Right renal cortex interstitium (tissue), 3 donors: ENCODE data around the gene ADCYAP1R1. TPM values are rescaled to one million over a fixed set of nuclear protein-coding genes. Genes with fewer than 3 reads are reported as not detected.

ENCODE experiments used
- DNase-seq, 3 donors: peaks; one replicate each; pipeline ENCODE4 v3.0.0-alpha.2; 2013; ENCODE audit warnings: low read depth in 3 of 3, low spot score in 2 of 3
- polyA plus RNA-seq, 3 donors: library from polyadenylated mRNA; unstranded; fragments of 120-200 nt; gene quantifications; one replicate each; pipeline ENCODE4 v1.2.1, GENCODE V29; 2013; ENCODE audit not compliant: insufficient read length in 3 of 3

ADCYAP1R1 gene
- polyA plus RNA-seq, 3 donors: 0.69 to 1.2 (median 0.89) TPM

DNA sequence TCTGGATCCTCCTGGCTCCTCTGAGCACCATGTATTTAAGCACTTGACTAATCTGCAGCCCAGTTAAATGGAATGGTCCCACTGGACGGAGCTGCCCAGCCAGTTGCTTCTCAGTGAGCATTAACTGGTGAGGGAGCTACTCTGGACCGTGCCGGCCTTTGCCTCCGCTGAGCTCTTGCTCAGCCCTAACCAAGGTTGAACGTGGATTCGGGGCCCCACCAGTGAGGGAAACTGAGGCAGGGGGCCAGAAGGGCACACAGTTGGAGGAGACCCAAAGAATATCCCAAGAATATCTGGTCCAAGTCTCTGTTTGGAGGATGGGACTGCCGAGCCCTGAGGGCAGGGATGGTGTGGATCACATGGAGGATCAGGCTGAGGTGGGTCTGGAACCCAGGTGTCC is 13.7 kb downstream of the ADCYAP1R1 start:
- no peak for DNase-seq

DNA sequence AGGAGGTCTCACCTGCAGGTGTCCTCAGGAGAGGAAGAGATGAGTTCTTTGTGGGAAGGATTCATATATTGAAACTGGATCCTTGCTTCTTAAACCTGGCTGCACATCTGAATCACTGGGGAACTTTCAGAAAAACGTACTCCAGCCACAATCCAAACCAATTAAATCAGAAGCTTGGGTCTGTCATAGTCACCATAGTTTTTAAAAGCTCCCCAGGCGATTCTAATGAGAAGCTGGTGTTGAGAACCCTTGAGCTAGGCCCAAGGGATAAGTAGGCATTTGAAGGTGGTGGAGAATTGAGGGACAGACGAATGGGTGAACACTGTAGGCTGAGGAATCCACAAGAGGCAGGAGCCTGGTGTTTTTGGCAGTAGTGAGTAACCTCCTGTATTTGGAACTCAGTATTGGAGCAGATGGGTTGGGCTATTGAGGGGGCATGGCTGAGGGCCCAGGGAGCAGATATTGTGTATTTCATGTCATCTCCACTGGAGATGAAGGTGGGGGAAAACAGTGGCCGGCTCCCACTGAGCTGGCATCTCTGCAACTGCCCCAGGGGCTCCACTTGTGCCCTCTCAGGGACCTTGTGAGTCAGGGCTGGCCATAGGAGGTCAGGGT is 14.5 kb downstream of the ADCYAP1R1 start:
- no peak for DNase-seq

DNA sequence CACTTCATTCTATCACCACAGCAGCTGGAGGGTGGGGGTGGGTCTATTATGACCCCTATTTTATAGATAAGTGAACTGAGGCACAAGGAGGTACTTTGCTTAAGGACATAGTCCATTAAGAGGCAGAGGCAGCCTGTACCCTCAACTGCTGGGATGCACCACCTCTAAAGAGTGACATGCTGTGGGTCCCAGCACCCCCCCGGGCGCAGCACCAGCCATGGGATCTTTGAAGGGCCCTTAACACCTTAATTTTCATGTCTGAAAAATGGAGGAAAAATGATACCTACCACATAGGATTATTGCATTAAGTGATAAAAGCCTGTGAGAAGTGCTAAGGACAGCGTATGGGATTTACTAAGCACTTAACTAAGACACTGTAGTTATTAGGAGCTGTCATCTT is 15.4 kb downstream of the ADCYAP1R1 start:
- no peak for DNase-seq

DNA sequence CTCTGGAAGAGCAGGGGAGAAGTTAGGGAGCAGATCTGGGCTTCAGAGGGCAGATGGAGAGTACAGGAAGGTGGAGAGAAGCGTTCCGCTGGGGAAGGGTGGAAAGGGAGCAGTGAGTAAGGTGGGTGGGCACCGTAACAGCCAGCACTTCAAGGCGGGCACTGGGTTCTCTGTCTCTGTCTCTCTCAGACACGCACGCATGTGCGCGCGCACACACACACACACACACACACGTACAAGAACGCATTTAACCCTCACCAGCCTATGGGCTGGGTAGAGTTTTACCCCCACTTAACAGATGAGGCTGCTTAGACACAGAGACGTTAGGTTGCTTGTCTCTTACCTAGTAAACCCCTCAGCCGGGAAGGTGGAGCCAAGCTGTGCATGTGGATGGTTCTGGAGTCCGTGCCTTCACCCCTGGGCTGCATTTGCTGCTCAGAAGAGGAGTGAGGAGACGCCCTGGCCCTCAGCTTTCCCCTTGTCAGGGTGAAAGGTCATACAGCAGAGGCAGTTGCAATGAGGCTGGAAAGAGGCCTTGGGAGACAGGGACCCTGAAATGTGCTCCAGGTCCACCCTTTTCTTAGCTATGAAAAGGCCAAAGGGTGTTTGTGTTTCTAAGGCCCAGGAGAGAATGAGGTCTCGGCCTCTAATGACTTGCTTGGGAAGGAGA is 16.0 kb downstream of the ADCYAP1R1 start:
- DNase-seq: no peak

DNA sequence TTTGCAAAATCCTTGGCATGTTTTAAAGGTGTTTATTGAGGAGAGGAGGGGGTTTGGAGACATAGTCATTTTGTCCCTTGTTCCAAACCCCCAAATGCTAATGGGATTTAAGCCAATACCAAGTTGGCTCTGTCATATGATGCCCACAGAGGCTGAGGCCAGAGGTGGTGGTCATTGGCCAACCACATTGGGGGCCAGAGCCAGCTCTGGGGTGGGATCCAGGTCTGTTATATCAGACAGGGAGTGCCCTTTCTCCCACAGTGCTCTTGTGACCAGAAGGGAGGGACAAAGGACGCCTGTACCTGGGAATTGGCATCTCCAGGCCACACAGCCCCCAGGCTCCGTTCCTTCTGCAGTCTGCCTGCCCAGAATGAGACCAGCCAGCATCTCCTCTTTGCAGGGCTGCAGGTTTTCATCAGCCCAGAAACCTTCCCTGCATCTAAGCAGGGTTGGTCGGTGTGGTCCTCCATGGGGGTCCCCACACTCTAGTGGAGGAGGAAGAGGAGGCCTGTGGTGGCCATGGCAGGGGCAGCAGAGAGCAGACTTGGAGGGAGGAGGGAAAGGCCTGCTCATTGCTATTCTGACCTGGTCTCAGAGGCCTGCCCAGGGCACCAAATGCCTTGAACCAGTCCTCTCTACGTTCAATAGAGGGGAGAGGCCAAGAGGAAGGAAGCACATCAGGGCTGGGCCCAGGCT is 17.9 kb downstream of the ADCYAP1R1 start:
- DNase-seq: no peak

DNA sequence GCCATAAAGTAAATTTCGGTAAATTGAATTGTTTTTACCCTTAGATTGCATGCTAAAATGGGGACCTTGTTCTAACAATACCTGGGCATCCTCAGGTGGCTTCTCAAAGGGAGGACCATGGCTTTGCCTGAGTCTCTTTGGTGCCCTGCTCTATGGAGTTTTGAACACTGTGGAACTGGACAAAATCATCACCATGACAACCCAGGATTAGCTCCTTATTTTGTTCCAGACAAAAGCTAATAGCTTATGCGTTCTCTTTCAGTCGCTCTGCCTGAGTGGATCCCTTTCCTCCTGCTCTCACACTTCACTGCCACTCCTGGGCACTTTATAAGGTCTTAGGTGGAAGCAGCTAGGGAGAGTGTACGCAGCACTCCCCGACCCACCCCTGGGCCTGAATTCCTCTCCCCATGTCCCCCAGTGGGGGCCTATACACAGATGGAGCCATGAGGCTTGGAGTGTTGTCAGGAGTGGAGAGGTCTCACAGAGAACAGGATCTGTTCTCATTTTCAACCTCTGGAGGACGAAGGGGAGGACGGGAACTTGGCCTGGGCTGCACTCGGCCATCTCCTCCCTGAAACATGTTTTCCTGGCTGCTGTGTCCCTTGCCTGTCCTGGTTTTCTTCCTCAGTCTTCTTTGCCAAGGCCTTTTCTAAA is 19.0 kb downstream of the ADCYAP1R1 start:
- no peak for DNase-seq

DNA sequence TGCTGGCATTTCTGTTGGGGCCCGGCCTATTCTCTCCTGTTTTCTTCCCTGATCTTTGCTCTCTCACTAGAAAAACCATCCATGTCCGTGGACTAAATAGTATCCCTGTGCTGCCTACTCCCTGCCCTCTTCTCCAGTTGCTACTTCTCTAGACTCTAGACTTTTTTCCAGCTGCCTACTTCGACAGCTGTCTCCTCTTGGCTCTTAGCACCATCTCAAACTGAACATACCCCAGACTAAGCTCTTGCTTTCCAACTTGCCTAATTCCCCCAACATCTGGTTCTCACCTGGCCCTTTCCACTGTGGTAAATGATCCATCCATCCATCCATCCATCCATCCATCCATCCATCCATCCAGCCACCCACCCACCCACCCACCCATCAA is 19.5 kb downstream of the ADCYAP1R1 start:
- DNase-seq: no peak

DNA sequence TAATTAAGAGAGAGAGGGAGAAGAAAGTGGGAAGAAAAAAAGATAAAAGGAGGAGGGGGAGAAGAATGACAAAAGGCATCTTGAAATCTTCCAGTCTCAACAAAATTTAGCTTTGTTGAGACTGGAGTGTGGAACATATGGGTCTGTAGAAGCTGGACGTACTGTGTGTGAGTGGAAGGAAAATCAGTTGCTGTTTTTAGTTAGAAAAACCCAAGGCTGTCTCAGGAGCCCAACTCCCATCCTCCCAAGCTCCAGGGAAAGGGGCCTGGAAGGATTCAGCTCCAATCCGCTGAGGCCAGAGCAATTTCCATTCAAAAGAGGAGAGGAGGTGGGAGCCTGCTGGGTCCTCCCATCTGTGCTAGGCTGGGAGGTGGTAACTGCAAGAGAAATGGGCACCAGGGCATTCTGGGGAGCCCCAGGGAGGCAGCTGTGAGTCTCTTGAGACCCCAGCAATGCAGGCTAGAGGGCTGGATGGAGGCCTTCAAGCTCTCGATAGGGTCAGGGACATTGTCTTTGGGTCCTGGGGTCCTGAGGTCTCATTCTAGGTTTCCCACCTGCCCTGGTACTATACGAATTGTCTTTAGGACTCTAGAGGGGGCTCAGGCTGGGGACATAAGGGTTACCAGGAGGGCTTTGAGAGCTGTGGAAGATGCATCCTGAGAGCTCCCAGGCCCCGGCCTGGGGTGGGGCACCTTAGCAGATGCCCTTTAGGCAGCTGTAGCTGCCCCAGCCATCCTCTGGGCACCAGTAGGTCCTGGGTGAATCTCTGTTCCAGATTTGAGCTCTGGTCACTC is 21.4 kb downstream of the ADCYAP1R1 start:
- DNase-seq: no peak

DNA sequence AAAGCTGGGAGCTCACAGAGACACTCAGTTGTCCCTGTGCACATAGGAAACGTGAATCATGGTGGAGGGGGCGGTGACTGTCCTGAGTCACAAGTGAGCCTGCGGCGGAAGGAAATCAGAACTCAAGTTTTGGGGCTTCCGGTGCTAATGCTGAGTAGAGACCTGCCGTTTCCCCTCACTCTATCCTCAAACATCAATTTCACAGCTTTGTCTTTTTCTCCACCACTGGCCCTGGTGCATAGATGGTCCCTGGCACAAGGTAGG is 21.9 kb downstream of the ADCYAP1R1 start:
- no peak for DNase-seq

DNA sequence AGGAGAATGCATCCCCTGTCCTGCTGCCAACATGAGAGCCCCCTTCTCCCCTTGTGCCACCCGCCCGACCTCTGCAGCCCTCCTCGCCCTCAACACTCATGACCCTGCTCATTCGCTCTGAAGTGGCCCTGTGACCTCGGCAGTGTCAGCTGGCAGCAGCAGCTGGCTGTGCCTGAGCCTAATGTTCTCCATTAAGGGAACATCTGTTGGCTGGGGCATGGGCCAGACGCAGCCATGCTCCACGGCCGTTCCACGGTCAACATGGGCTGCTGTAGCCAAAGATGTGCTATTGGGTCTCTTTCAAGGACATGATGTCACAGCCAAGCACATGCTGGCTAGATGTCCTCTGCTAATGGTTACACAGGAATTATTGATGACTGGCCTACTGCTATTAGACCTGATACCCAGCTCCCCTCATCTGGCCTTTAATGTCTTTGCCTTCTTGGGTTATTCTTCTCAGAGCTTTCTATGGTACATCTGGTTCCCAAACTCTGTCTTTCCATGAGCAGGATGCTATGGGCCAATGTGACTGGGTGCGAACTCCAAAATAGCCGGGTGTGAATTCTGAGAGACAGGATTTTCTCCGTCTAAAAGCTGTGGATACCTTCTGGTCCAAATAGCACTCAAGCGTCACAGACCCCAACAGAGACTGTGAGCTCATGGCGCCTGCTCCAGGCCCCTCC is 22.4 kb downstream of the ADCYAP1R1 start:
- DNase-seq: no peak

DNA sequence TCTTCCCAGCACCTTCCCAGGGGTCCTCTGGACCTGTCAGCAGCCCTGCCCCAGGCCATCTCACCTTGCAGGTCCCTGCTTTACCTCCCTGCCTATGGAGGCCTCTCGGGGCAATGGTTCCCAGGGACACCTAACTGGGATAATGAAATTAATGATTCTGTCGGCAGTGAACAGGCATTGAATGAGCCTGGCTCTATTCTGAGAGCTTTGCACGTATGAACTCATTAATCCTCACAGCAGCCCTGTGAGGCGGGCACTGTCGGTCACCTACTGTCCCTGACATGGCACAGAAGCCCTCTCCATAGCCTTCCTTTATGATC is 22.9 kb downstream of the ADCYAP1R1 start:
- no peak for DNase-seq

DNA sequence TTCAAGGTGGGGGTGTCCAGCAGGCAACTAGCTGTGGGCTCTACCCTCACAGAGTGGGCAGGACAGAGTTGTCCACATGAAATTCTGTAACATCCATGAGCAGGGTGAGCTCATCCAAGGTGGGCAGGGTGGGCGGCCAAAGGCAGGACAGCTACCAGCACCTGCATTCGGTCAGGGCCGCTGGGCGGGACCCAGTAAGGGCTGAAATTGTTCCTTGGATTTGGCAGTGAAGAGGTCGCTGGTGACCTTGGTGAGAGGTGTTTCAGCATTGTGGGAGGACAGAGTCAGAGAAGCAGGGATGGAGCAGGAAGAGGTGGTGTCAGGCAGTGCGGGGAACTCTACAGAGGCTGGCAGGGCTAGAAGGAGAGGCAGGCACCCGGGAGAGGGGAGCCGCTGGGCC is 23.9 kb downstream of the ADCYAP1R1 start:
- DNase-seq: no peak

DNA sequence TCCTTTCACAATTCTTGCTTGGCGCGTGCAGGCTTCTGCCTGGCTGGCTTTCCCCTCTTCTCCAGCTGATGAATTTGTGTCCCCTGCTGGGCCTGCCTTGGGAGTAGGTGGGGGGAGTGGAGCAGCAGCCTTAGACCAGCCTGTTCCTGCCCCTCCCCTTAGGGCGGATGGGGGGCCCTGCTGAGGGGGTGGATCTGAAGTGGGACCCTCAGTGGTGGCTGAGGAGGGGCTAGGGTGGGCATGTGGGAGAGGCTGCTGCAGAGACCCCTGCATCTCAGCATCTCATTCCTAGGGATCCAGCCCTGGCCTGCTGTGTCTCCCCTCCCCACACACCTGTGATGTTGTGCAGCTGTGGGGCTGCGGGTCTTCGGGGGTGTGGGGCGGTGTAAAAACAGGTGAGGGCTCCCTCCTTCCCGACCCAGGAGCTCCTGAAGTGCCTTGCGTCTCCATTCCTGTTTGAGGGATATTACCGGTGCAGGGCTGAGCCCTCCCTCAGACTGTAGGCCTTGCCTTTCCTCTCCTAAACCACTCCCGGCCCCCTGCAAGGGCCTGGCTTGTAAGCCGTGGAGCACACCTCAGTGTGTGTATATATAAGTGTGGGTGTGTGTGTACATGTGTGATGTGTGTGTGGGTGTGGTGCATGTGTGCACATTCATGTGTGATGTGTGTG is 24.7 kb downstream of the ADCYAP1R1 start:
- DNase-seq: no peak

DNA sequence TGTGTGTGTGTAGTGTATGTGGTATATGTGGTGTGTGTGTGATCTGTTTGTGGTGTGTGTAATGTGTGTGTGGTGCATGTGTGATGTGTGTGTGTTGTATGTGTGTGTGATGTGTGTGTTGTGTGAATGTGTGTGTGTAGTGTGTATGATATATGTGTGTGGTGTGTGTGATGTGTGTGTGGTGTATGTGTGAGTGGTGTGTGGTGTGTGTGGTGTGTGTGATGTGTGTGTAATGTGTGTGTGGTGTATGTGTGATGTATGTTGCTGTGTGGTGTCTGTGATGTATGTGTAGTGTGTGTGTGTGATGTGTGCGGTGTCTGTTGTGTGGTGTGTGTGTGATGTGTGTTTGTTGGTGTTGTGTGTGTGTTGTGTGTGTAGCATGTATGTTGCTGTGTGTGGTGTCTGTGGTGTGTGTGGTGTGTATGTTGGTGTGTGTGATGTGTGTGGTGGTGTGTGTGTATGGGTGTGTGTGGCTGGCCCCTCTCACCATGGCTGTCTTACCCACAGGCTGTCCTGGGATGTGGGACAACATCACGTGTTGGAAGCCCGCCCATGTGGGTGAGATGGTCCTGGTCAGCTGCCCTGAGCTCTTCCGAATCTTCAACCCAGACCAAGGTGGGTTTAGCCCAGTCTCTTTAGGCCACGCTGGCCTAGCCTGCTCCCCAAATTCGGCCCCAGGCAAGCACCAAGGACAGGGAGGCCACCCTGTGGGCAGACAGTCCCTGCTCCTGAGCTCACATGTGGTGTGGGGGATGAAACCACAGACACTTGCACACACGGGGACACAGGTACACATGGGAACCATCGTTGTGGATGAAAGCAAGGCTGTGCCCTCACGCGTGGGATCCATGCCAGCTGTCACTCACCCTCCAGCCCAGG is 25.6 kb downstream of the ADCYAP1R1 start:
- no peak for DNase-seq

DNA sequence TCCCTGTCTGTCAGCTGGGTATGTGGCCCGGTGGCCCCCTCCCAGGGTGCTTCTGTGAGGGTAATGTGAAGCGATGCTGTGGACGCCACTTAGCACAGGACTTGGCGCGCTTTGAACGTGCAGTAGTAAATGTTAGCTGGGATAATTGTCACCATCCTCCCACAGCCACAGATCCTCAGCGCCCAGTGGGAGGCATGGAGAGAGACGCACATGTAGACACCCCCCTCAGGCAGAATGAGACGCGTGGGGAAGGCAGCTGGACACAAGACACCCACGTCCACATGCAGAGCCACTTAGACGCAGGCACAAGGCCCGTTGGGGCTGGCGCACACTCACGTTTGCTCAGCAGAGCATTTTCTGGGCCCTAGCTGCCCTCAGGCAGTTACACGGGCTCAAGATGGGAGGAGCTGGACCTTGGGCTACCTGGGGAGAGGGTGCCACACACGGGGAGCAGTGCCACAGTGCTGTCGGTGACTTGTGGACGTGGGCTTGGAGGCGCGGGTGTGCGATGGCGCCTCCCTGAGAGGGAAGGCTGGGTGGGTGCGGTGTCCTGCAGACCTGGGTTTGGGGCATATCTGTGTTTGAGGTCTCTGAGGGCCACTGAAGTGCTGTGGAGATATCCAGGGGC is 26.4 kb downstream of the ADCYAP1R1 start:
- no peak for DNase-seq

DNA sequence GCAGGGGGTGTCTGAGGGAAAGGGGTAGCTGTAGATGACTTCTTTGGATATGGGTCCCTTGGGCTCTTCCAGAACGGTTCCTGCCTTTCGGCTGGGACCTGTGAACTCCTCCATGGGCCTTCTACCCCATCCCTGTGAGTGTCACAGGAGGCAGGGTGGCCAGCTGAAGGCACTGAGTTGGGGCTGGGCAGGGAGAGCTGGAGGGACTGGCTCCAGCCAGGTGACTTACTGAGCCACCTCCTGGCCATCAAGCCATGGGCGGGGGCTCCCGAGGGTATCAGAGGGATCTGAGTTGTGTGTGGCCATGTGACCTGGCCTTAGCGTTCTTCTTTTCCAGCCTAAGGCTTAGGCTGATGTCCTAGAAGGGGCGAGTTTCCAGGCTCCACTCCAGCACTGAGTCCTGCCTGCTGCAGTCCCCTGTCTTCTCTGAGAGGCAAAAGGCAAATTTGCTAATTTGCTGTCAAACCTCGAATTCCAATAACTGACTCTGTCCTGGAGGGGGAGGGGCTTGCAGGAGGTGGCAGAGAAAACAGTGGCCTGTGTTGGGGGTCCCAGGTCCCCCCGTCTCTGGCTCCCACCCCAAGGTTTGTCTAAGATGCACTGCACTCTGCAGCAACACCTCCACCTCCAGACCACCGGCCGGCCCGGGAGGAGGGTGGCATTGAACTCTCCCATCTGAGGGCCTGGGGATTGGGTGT is 27.2 kb downstream of the ADCYAP1R1 start:
- DNase-seq: no peak

DNA sequence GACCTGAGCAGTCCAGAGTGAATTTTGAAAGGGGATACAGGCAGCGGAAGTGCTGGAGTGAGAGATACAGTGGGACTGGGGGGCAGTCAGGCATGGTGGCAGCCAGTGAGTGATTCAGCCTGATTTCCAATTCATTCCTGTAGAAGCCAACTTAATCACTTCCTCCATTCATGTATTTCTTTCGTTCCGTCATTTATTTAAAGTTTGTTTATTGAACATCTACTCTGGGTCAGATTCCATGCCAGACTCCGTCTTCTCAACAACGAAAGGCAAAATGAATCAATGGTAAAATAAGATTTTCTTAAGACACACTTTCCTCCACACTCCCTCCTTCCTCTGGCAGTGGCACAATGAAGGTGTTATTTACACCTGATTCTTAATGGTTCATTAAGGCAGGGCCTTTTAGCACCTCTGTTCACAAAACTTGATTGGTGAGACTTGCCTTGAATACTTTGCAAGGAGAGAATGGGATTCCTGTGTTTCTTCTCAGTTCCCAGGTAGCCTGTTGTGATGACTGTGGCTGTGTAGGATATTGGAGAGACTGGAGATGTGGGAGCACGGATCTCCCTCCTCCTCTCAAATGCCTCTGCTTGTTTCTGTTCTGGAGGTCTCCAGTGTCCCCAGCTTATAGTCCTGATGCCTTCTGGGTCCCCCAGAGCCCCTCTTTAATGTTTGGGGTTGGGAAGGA is 27.9 kb downstream of the ADCYAP1R1 start:
- DNase-seq: no peak

DNA sequence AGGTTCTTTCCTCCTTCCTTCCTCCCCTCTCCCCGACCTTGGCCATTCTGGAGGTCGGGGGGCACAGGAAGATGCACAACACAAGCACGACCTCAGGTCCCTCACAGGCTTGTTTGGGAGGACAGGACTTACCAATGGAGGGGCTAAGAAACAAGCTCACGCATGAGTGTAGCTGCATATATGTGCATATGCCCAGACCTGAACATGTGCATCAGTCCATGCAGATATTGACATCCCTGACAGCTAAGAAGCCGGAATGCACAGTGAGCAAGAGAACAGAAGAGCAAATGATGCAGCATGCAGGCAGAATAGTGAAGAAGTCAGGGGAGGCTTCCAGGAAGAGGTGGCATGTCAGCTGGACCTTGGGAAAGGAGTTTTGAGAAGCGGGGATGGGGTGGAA is 28.7 kb downstream of the ADCYAP1R1 start:
- no peak for DNase-seq
